Measurements from ENCODE around the gene DUSP19.

DUSP19 gene

GRCh38 chr2:183126635-183127034, 48.1 kb downstream of the DUSP19 start:
- no peak for DNase-seq

GRCh38 chr2:183134016-183134415, 55.5 kb downstream of the DUSP19 start:
- no peak for DNase-seq

DNA sequence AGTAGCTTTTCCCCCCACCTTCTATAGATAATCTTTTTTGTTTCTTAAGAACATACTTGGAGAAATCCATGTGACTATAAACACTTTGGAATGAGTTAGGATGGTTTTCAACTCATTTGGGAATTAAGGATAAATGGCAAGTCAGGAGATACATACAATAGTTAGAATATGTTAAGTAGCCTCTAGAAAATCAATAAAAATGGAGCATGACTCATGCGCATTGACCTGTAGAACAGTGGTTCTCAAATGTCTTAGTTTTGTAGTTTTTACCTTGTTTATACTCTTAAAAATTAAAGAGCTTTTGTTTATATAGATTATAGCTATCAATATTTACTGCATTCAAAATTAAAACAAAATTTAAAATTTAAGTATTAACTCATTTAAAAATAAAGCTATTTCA, 70.4 kb downstream of the DUSP19 start:
- DNase-seq = no peak

DNA sequence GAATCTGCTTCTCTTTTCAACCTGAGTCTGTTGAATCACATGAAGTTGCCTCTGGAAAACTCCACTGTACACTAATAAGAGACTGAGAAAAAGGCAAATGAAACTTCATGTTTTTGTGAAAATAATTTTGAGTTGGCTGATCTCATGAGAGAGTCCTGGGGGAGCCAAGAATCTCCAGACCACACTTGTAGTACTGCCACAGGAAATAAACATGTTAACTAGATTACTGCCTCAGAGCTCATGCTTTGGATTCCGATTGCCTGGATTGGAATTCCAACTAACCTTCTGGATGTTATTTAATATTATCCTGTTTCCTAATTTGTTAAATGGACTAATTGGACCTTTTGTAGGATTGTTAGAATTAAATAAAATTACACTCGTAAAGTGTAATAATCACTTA, 70.9 kb downstream of the DUSP19 start:
- no peak for DNase-seq

Measured in NCI-H2171 (cell line).